Neural progenitor cell (in vitro differentiated cells): ENCODE results near the gene ZNF691. TPM values are rescaled to one million over a fixed set of nuclear protein-coding genes. Genes with fewer than 3 reads are reported as not detected.
A peak's percentile ranks its signal among the peaks of the same experiment; 100 is the strongest.

Experiments
- DNase-seq: peaks from one replicate; pipeline ENCODE4 v3.0.0-alpha.2; 2016; ENCODE audit warnings: low spot score
- H2AFZ ChIP-seq: fragments of 200-600 bp; sonication (generic); replicated peaks from 2 replicates; pipeline ENCODE4 v1.6.1; 2016; ENCODE audit warnings: antibody characterized with exemption
- H3F3A ChIP-seq: fragments of 200-600 bp; sonication (generic); 2 replicates; pipeline ENCODE4 v1.6.1; 2016; ENCODE audit warnings: antibody characterized with exemption, low read depth
- H3K27ac ChIP-seq: fragments of 200-600 bp; sonication (generic); 2 replicates; pipeline ENCODE4 v1.5.1; 2016; ENCODE audit warnings: mild to moderate bottlenecking
- H3K27me3 ChIP-seq: fragments of 200-600 bp; sonication (generic); 2 replicates; pipeline ENCODE4 v1.6.1; 2016; ENCODE audit warnings: mild to moderate bottlenecking, moderate library complexity
- H3K36me3 ChIP-seq: fragments of 200-600 bp; sonication (generic); 2 replicates; pipeline ENCODE4 v1.5.1; 2016
- H3K4me1 ChIP-seq: fragments of 200-600 bp; sonication (generic); 2 replicates; pipeline ENCODE4 v1.6.1; 2016; ENCODE audit warnings: mixed run types
- H3K4me2 ChIP-seq: fragments of 200-600 bp; sonication (generic); 2 replicates; pipeline ENCODE4 v1.6.1; 2016
- H3K4me3 ChIP-seq: fragments of 200-600 bp; sonication (generic); 2 replicates; pipeline ENCODE4 v1.5.1; 2016
- H3K79me2 ChIP-seq: fragments of 200-600 bp; sonication (generic); 2 replicates; pipeline ENCODE4 v1.6.1; 2016; ENCODE audit warnings: low read depth
- H3K9ac ChIP-seq: fragments of 200-600 bp; sonication (generic); 2 replicates; pipeline ENCODE4 v1.6.1; 2016
- H3K9me3 ChIP-seq: fragments of 200-600 bp; sonication (generic); 2 replicates; pipeline ENCODE4 v1.5.1; 2016; ENCODE audit warnings: low read depth
- H4K20me1 ChIP-seq: fragments of 200-600 bp; sonication (generic); 2 replicates; pipeline ENCODE4 v1.6.1; 2016; ENCODE audit warnings: low read depth
- H3K27ac Mint-ChIP-seq: 3 replicates; pipeline ENCODE4 v1.8.0; 2021; ENCODE audit warnings: mixed read lengths
- H3K27me3 Mint-ChIP-seq: 2 replicates; pipeline ENCODE4 v1.8.0; 2022; ENCODE audit warnings: low read depth, mild to moderate bottlenecking, inconsistent platforms, moderate library complexity, mixed read lengths; ENCODE audit not compliant: insufficient read depth
- H3K36me3 Mint-ChIP-seq: 3 replicates; pipeline ENCODE4 v1.8.0; 2021; ENCODE audit warnings: mixed read lengths
- H3K4me1 Mint-ChIP-seq: 3 replicates; pipeline ENCODE4 v1.8.0; 2021; ENCODE audit warnings: mixed read lengths
- H3K4me3 Mint-ChIP-seq: 3 replicates; pipeline ENCODE4 v1.8.0; 2021; ENCODE audit warnings: mild to moderate bottlenecking, moderate library complexity, mixed read lengths
- H3K9me3 Mint-ChIP-seq: 3 replicates; pipeline ENCODE4 v1.8.0; 2020; ENCODE audit warnings: mixed read lengths
- CTCF ChIP-seq: fragments of 200-600 bp; sonication (generic); IDR thresholded peaks from 2 replicates; pipeline ENCODE4 v1.5.1; 2017; ENCODE audit warnings: antibody characterized with exemption, mild to moderate bottlenecking
- EZH2 ChIP-seq: fragments of 200-600 bp; sonication (generic); IDR thresholded peaks from 2 replicates; pipeline ENCODE4 v1.6.1; 2017; ENCODE audit warnings: antibody characterized with exemption, mild to moderate bottlenecking, moderate library complexity
- EZH2phosphoT487 ChIP-seq: fragments of 200-600 bp; sonication (generic); IDR thresholded peaks from 2 replicates; pipeline ENCODE4 v1.6.1; 2017; ENCODE audit warnings: antibody characterized with exemption
- total RNA-seq: library from RNA; depleted of rRNA; stranded (reverse); fragments of >200 nt; gene quantifications from 2 replicates; pipeline ENCODE4 v1.2.3, GENCODE V29; 2015; ENCODE audit warnings: low replicate concordance

Gene ZNF691
- total RNA-seq, 1 donor from 2014 or later: 17.6 TPM

GRCh38 chr1:42844592-42845140 lies 1.7 kb upstream of the ZNF691 start:
- H3K4me1 ChIP-seq: peaks cover 12% of the 10 kb centered on the region
- no peaks in the 10 kb centered on the region for H3K36me3 ChIP-seq
- H3K27ac ChIP-seq: no peak overlapping the region
- H3K4me3 ChIP-seq: no peak overlapping the region
- H3K4me2 ChIP-seq: no peak overlapping the region
- peaks cover 12% of the 10 kb centered on the region for H3F3A ChIP-seq
- H3K27me3 ChIP-seq: no peaks in the 10 kb centered on the region
- H2AFZ ChIP-seq: no peak overlapping the region
- no peaks in the 10 kb centered on the region for H3K9me3 ChIP-seq
- Mint-ChIP-seq H3K36me3 (peaks cover 16% of the 10 kb centered on the region), H3K27ac (no peak overlapping the region), H3K4me3 (no peak overlapping the region), H3K9me3 (no peaks in the 10 kb centered on the region), H3K4me1 (peaks cover 16% of the 10 kb centered on the region), H3K27me3 (no peaks in the 10 kb centered on the region)
- DNase-seq: no peak
- TF ChIP-seq EZH2phosphoT487: no peak
- no peak for TF ChIP-seq CTCF
- TF ChIP-seq EZH2: no peak
- peaks cover 29% of the 10 kb centered on the region for H3K79me2 ChIP-seq
- peaks cover 14% of the 10 kb centered on the region for H4K20me1 ChIP-seq
- H3K9ac ChIP-seq: no peak overlapping the region

- Mint-ChIP-seq H3K9me3 (peaks cover 3% of the 10 kb centered on the region), H3K4me3 (no peak overlapping the region), H3K27me3 (no peaks in the 10 kb centered on the region), H3K4me1 (peaks cover 16% of the 10 kb centered on the region), H3K27ac (no peak overlapping the region), H3K36me3 (peaks cover 20% of the 10 kb centered on the region)
- no peak for DNase-seq
- no peak overlapping the region for H3K4me3 ChIP-seq
- H4K20me1 ChIP-seq: peaks cover 14% of the 10 kb centered on the region
- no peaks in the 10 kb centered on the region for H3K27me3 ChIP-seq
- no peak overlapping the region for H3K27ac ChIP-seq
- H3K4me2 ChIP-seq: peak overlapping the region; percentile 85
- no peaks in the 10 kb centered on the region for H3K36me3 ChIP-seq
- H3K9ac ChIP-seq: no peak overlapping the region
- peaks cover 12% of the 10 kb centered on the region for H3F3A ChIP-seq
- peaks cover 12% of the 10 kb centered on the region for H3K4me1 ChIP-seq
- H2AFZ ChIP-seq: no peak overlapping the region
- H3K79me2 ChIP-seq: peaks cover 32% of the 10 kb centered on the region
- H3K9me3 ChIP-seq: no peaks in the 10 kb centered on the region
- TF ChIP-seq EZH2 (no peak), EZH2phosphoT487 (no peak), CTCF (no peak)
These were observed 1.2 kb upstream of the ZNF691 start for GRCh38 chr1:42845193-42845592.

- Mint-ChIP-seq H3K4me3 (peak overlapping the region; percentile 95), H3K27ac (no peak overlapping the region)
- no peak for TF ChIP-seq EZH2phosphoT487
- TF ChIP-seq EZH2: no peak
- no peak for TF ChIP-seq CTCF
These were observed 552 bp upstream of the ZNF691 start for GRCh38 chr1:42845866-42846256.

More at GRCh38 chr1:42845866-42846256, 552 bp upstream of the ZNF691 start:
- Histone ChIP-seq H3K4me1 (peaks cover 12% of the 10 kb centered on the region), H3K36me3 (peaks cover 4% of the 10 kb centered on the region), H3K4me3 (peak overlapping the region; percentile 78), H4K20me1 (peaks cover 14% of the 10 kb centered on the region), H3K27ac (no peak overlapping the region), H3K4me2 (peak overlapping the region; percentile 85), H3K79me2 (peaks cover 32% of the 10 kb centered on the region), H3K27me3 (no peaks in the 10 kb centered on the region), H3K9ac (no peak overlapping the region), H3F3A (peaks cover 12% of the 10 kb centered on the region), H3K9me3 (no peaks in the 10 kb centered on the region), H2AFZ (peak overlapping the region; percentile 96)
- peak; percentile 44 for DNase-seq
- Mint-ChIP-seq H3K36me3 (peaks cover 27% of the 10 kb centered on the region), H3K4me1 (peaks cover 16% of the 10 kb centered on the region), H3K9me3 (peaks cover 9% of the 10 kb centered on the region), H3K27me3 (no peaks in the 10 kb centered on the region)
